Tibial nerve (tissue), 4 donors: ENCODE data around the gene LYPD6.

Experiments used
- EP300 ChIP-seq, 2 donors: sonication (generic); formaldehyde crosslinking; IDR thresholded peaks; one replicate each; pipeline ENCODE4 v1.6.1; 2017; ENCODE audit warnings: antibody characterized with exemption in 2 of 2, mild to moderate bottlenecking in 1 of 2
- TF ChIP-seq, protein P1 (sequence below), 5 experiments: fragments of 200-600 bp in 3 of 5; fragments of 450-650 bp in 2 of 5; sonication (generic) in 3 of 5; IDR thresholded peaks; one replicate each; pipeline ENCODE4 v1.5.1; 2016 to 2019; ENCODE audit warnings: antibody characterized with exemption in 5 of 5, mild to moderate bottlenecking in 3 of 5, moderate library complexity in 2 of 5

DNA sequence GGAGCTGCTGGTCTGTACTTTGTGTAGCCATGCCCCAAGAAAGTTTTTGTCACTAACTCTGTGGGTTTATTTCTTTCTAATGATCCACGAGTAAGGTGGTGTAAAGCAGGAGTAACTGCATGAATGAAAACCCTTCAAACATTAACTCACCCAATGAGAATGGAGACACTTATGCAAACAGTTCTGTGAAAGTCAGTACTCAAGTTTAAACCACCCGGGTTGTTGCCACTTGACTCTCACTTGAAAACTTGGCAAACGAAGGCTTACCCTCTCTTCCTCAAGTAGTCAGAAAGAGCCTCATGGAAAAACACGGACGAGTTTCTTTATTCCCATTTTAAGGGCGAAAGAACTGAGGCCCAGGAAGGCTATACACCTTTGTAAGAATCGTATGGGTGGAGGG is 139.7 kb downstream of the LYPD6 start:
- TF ChIP-seq, protein P1, sequence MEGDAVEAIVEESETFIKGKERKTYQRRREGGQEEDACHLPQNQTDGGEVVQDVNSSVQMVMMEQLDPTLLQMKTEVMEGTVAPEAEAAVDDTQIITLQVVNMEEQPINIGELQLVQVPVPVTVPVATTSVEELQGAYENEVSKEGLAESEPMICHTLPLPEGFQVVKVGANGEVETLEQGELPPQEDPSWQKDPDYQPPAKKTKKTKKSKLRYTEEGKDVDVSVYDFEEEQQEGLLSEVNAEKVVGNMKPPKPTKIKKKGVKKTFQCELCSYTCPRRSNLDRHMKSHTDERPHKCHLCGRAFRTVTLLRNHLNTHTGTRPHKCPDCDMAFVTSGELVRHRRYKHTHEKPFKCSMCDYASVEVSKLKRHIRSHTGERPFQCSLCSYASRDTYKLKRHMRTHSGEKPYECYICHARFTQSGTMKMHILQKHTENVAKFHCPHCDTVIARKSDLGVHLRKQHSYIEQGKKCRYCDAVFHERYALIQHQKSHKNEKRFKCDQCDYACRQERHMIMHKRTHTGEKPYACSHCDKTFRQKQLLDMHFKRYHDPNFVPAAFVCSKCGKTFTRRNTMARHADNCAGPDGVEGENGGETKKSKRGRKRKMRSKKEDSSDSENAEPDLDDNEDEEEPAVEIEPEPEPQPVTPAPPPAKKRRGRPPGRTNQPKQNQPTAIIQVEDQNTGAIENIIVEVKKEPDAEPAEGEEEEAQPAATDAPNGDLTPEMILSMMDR (IDR thresholded peaks at IDR 0.05) = no peak
- no peak for TF ChIP-seq EP300 (IDR thresholded peaks at IDR 0.05)
